Nephron progenitor cell (in vitro differentiated cells): Measurements from ENCODE around the gene GNG13.

Source experiments
- DNase-seq: peaks from one replicate; pipeline ENCODE4 v3.0.0; 2021
- H3K27ac Mint-ChIP-seq: 2 replicates; pipeline ENCODE4 v1.8.0; 2021; ENCODE audit warnings: mild to moderate bottlenecking, moderate library complexity, mixed read lengths
- H3K27me3 Mint-ChIP-seq: 2 replicates; pipeline ENCODE4 v1.8.0; 2021; ENCODE audit warnings: mild to moderate bottlenecking, low read depth, mixed read lengths; ENCODE audit not compliant: poor library complexity
- H3K36me3 Mint-ChIP-seq: 2 replicates; pipeline ENCODE4 v1.8.0; 2021; ENCODE audit warnings: low read depth, mixed read lengths
- H3K4me1 Mint-ChIP-seq: 2 replicates; pipeline ENCODE4 v1.8.0; 2021; ENCODE audit warnings: mixed read lengths
- H3K4me3 Mint-ChIP-seq: 2 replicates; pipeline ENCODE4 v1.8.0; 2021; ENCODE audit warnings: mild to moderate bottlenecking, moderate library complexity, mixed read lengths
- H3K9me3 Mint-ChIP-seq: 2 replicates; pipeline ENCODE4 v1.8.0; 2021; ENCODE audit warnings: mild to moderate bottlenecking, moderate library complexity, mixed read lengths
- TF ChIP-seq, protein P1 (sequence below): fragments of 200-600 bp; sonication (generic); IDR thresholded peaks from 2 replicates; pipeline ENCODE4 v1.5.0; 2021; ENCODE audit warnings: antibody characterized with exemption

GNG13 gene

DNA sequence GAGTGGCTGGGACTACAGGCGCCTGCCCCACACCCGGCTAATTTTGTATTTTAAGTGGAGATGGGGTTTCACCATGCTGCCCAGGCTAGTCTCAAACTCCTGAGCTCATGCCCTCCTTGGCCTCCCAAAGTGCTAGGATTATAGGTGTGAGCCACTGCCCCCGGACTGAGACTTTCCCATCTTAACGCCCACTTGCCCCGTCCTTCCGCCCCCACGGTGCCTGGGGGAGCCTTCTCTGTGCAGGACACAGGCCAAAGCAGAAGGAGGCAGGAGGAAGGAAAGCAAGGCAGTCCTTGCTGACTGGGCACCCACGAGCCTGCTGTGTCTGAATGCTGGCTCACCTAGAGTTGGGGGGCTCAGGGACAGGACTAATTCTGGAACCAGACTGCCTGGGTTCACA lies 17.6 kb upstream of the GNG13 start:
- H3K9me3 Mint-ChIP-seq: peaks cover 1% of the 10 kb centered on the region
- TF ChIP-seq, protein P1, sequence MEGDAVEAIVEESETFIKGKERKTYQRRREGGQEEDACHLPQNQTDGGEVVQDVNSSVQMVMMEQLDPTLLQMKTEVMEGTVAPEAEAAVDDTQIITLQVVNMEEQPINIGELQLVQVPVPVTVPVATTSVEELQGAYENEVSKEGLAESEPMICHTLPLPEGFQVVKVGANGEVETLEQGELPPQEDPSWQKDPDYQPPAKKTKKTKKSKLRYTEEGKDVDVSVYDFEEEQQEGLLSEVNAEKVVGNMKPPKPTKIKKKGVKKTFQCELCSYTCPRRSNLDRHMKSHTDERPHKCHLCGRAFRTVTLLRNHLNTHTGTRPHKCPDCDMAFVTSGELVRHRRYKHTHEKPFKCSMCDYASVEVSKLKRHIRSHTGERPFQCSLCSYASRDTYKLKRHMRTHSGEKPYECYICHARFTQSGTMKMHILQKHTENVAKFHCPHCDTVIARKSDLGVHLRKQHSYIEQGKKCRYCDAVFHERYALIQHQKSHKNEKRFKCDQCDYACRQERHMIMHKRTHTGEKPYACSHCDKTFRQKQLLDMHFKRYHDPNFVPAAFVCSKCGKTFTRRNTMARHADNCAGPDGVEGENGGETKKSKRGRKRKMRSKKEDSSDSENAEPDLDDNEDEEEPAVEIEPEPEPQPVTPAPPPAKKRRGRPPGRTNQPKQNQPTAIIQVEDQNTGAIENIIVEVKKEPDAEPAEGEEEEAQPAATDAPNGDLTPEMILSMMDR: no peak

DNA sequence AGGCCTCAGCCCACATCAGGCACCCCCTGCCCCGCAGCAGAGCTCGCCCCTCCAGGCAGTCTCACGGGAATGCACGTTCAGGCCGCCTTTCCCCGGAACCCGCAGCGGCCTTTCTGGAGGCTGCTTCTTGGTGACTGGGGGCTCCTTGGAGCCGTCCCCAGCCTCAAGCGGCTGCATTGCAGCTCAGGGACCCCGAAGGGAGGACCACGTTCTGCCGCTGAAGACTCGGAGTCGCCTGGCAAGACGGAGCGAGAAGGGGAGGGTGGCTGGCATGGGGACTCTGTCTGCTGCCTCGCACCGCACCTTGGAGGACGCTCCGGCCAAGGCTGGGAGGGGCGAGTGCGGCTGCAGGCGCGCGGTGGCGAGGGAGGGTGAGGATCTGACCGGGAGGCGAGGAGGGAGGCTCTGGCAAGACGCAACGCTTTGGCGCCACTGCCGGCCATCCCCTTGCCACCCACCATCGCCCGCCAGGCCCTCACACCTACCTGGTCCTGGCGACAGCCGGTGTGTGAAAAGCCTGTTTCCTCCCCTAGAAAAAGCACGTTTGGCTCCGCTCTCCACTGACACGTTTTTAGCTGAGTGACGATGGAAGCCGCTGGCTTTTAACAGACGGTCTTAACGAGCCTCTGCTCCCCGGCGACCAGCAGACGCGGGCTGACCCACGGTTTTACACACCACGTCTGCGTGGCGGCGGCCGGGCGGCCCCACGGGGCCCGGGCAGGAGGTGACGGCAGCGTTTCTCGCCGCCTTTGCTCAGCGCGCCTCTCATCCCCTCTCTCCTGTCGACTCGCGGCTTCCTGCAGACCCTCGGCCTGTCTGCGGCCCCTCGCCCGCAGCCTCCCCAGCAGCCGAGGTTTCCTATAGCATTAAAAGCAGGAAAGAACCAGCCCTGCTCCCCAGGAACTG lies 16.7 kb upstream of the GNG13 start:
- Mint-ChIP-seq H3K4me3 (no peak overlapping the region), H3K36me3 (peaks cover 4% of the 10 kb centered on the region), H3K9me3 (peaks cover 7% of the 10 kb centered on the region), H3K27me3 (peaks cover 21% of the 10 kb centered on the region), H3K4me1 (peaks cover 21% of the 10 kb centered on the region), H3K27ac (no peak overlapping the region)
- TF ChIP-seq, protein P1: no peak
- no peak for DNase-seq

More for the DNA sequence above, 17.6 kb upstream of the GNG13 start:
- no peaks in the 10 kb centered on the region for H3K36me3 Mint-ChIP-seq
- H3K4me1 Mint-ChIP-seq: peaks cover 21% of the 10 kb centered on the region
- H3K27ac Mint-ChIP-seq: no peak overlapping the region
- H3K27me3 Mint-ChIP-seq: peaks cover 14% of the 10 kb centered on the region
- no peak for DNase-seq
- H3K4me3 Mint-ChIP-seq: no peak overlapping the region

GRCh38 chr16:815861-816260 lies 15.3 kb upstream of the GNG13 start:
- peaks cover 14% of the 10 kb centered on the region for H3K9me3 Mint-ChIP-seq
- H3K27me3 Mint-ChIP-seq: peaks cover 31% of the 10 kb centered on the region
- H3K4me1 Mint-ChIP-seq: peaks cover 16% of the 10 kb centered on the region
- TF ChIP-seq, protein P1: no peak
- no peak for DNase-seq
- H3K4me3 Mint-ChIP-seq: no peak overlapping the region
- peaks cover 8% of the 10 kb centered on the region for H3K36me3 Mint-ChIP-seq
- H3K27ac Mint-ChIP-seq: no peak overlapping the region

DNA sequence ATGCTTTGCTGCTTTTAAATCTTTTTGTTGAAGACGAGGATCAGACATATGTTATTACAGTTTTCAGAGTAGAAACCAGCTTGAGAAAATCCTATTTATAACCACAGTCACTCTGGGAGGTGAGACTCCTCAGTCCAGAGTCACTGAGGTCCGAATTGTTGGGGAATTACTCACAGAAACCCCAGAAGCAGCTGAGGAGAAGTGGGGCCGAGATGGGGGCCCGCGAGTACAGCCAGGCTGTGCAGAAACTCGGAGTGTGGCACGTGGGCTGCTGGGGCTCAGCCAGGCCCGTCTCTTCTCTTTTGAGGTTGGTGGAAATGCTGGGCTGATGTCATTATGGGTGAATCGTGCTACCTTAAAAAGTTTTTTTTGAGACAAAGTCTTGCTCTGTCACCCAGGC lies 14.4 kb upstream of the GNG13 start:
- Mint-ChIP-seq H3K27ac (no peak overlapping the region), H3K9me3 (peaks cover 21% of the 10 kb centered on the region), H3K36me3 (peaks cover 8% of the 10 kb centered on the region), H3K4me1 (peaks cover 16% of the 10 kb centered on the region), H3K4me3 (no peak overlapping the region), H3K27me3 (peaks cover 35% of the 10 kb centered on the region)
- DNase-seq: no peak
- TF ChIP-seq, protein P1: no peak

- Mint-ChIP-seq H3K27ac (no peak overlapping the region), H3K9me3 (peaks cover 30% of the 10 kb centered on the region), H3K27me3 (peaks cover 45% of the 10 kb centered on the region), H3K36me3 (peaks cover 14% of the 10 kb centered on the region), H3K4me3 (no peak overlapping the region), H3K4me1 (peaks cover 14% of the 10 kb centered on the region)
- TF ChIP-seq, protein P1: no peak
- no peak for DNase-seq
These were observed 13.4 kb upstream of the GNG13 start for GRCh38 chr16:813916-814412.
